Right ventricle myocardium inferior (tissue), 1 donor: Measurements from ENCODE around the gene KRT32. TPM values are rescaled to one million over a fixed set of nuclear protein-coding genes. Genes with fewer than 3 reads are reported as not detected.

Experiments
- ATAC-seq: fragments of 200-7000 bp; cut with Tn5 transposase; one replicate; pipeline ENCODE4 v1.9.1; 2020; ENCODE audit warnings: mild to moderate bottlenecking, moderate library complexity
- DNase-seq: peaks from one replicate; pipeline ENCODE4 v3.0.0; 2021; ENCODE audit errors: missing footprints
- intact Hi-C: fragments of 100-400 bp; cut with DNase I; formaldehyde crosslinking; loops from one replicate; pipeline ENCODE4 v1.11.0; 2022
- total RNA-seq: library from RNA; stranded (reverse); fragmentation: NEBNext Ultra II Directional; extraction: Animal tissue kit (Norgen Biotek cat#: 25700); gene quantifications from one replicate; pipeline ENCODE4 v1.2.1, GENCODE V29; 2021
- donor health status: DM: no; HTN: yes; CAD: no; lungs with severe emphysema.

Gene KRT32
- total RNA-seq, 1 donor from 2014 or later = not detected

DNA sequence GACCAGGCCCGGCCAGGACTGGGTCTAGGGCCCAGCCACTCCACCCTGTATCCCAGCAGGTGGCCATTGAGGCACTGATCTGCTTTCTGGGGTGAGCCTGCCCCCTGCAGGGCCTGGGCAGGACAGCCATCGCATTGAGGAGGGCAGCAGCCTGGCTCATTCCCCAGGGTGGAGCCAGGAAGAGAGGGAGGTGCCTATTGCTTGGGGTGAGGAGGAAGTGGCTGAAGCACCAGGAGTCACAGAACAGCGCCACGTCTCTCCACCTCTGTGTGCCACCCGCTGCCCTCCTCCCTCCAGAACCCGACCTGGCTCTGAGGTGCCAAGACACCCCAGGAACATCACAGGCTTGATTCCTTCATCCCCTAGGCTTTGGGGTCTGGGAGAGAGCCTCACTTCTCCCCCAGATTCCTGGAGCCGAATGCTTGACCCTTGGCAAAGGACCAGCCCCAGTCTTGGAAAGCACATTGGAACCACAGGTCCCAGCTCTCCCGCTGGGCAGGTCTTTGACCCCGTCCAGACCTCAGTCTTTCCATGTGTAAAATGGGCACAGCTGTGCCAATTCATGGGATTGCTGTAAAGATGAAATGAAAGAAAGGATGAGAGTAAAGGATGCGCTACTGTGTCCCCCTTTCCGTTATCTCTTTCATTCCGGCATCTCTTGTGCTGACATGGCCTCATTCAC lies 29.8 kb upstream of the KRT32 start:
- peak; percentile 83 for DNase-seq
- intact Hi-C loops = no loop called here
- ATAC-seq = peak; percentile 78

GRCh38 chr17:41494524-41494923 lies 27.3 kb upstream of the KRT32 start:
- DNase-seq (no peak), ATAC-seq (no peak)
- intact Hi-C loops = no loop called here

DNA sequence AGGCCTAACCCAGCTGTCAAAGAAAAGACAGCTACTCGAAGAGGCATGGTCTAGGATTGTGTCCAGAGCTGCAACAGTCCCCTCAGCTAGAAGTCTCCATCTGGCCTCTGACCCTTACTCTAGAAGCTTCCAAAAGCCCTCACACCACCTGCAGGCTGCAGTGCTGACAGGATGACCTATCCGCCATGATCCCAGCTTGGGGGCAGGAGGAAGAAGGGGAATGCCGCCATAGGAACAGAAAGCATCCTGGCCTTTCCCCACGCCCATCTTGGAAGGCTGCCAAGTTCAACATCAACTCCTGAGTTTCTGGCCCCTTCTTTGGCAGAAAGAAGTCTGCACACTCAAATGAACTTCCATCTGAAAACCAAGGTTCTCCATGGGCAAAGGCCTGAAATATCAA lies 25.6 kb upstream of the KRT32 start:
- ATAC-seq (no peak), DNase-seq (no peak)
- intact Hi-C loops = no loop called here

- DNase-seq (no peak), ATAC-seq (no peak)
- intact Hi-C loops = no loop called here
These were observed 25.2 kb upstream of the KRT32 start for GRCh38 chr17:41492351-41492750.

DNA sequence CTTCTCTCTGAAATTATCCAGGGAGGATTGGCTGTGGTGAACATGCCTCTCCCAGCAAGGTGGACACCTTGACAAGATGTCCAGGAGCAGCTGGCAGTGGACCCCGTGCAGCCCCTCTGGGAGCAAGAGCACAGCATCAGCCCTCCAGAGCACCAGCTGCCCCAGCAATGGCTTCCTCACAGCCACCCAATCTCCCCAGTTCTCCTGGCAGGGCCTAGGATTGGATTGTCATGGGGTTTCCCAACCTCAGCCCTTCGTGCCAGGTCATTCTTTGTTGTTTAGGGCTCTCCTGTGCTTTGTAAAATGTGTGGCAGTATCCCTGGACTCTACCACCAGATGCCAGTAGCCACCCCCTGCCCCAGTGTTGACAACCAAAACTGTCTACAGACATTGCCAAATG lies 24.3 kb upstream of the KRT32 start:
- no peak for DNase-seq
- intact Hi-C loops = no loop called here
- no peak for ATAC-seq

DNA sequence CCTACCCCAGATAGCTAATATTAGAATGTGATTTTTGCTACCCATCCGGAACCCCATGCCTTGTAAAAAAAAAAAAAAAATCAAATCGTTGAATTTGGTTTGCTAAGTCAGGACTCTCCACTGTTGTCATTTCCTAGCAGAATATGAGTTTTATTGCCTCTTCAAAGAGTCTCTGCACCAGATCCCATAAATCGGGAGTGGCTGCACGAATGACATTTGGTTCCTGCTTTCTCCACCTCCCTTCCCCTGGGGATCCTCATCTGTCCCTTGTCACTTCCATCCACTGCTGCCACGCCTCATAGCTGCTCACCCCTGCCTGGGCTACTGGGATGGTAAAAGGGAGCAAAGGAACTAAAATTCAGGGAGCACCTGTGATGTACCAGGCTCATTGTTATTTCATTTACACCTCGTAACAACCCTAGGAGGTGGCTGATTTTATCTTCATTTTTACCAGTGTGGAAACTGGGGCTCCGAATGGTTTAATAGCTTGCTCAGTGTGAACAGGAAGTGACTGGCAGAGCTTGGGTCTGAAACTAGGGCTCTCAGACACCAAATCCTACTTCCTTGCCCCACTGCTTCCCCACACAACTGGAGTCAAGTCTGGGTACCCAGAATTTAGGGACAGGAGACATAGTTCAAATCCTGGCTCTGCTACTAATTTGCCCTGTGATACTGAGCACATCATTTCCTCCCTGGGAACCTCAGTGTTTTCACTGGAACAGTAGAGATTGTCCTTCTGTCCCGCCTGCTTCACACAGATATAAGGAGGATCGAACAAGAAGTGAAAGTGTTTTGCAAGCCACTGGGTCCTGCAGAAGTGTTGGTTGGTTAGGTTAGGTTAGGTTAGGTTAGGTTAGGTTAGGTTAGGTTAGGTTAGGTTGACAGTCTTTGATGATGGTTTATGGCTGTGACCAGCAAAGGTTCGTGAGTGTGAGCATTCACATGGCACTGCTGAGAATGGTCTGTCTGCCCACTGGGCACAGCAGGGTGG lies 23.1 kb upstream of the KRT32 start:
- DNase-seq (no peak), ATAC-seq (no peak)
- intact Hi-C loops = loop anchor here (10.0 kb wide), 1 partner anchor 85 kb away; no protein-coding TSS in a partner anchor

GRCh38 chr17:41489531-41489930 lies 22.3 kb upstream of the KRT32 start, which contains the start of gene KRT36:
TSS of gene KRT36 (minus strand) at chr17:41489910. CDS start at chr17:41489864, 46 bp downstream.
- ATAC-seq (no peak), DNase-seq (no peak)
- intact Hi-C loops = loop anchor here (10.0 kb wide), 1 partner anchor 85 kb away; no protein-coding TSS in a partner anchor

GRCh38 chr17:41486809-41487530 lies 19.8 kb upstream of the KRT32 start:
- DNase-seq = peak; percentile 81
- intact Hi-C loops = loop anchor here (10.0 kb wide), 1 partner anchor 82 kb away; no protein-coding TSS in a partner anchor
- no peak for ATAC-seq

DNA sequence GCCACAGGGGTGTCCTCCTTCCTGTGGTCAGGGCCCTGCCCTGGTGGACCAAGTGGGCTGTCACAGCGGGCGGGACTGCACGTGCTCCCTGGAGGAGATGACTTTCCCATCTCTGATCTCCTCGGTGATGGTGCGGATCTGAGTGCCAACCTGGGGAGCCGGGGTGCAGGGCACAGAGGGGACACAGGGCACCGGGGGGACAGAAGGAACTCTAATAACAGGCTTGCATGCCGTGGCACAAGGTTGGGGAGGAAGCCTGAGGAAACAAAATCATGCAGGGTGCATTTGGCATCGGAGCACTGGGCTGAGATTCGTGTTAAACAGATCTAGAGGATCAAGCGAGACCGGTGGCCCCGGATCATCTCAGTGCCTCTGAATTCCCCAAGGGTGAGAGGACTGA lies 19.1 kb upstream of the KRT32 start:
- DNase-seq (no peak), ATAC-seq (no peak)
- intact Hi-C loops = loop anchor here (10.0 kb wide), 1 partner anchor 82 kb away; no protein-coding TSS in a partner anchor

GRCh38 chr17:41484920-41485904 lies 18.0 kb upstream of the KRT32 start:
- ATAC-seq = peak; percentile 47

DNA sequence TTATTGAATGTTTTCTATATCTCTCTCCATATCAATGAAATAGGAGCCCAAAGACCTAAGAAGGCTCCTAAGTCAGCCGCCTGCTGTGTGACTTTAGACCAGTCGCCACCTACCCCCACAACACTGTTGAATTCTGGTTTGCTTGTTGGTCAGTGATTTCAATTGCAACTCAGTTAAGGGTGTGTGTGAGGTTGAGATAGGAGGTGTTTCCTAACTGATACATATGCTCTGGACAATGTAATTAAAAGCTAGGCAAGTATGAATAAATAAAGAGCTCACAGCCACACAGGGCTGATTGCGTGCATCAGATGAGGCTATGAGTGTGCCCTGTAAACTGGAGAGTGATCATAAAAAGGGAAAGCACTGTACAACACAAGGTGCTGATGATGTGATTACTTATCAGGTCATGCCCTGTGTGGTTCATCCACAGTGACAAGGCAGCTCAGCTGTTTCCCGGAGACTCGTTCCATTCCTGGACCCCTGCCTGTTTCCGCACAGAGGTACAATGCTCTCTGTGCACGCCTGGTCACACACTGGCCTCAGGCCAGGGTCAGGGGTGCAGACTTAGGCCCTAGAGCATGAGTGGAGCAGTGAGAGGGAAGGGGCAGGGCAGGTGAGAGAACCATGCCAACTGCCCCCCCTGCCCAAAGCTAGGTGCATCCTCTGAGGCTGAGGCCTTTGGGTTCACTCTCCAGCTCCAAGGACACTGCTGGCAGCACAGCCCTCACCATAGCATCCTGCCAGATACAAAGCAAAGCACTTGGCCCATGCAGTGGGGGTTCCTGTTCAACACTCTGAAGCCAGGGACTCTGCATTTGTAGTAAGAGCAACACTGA lies 17.0 kb upstream of the KRT32 start:
- intact Hi-C loops = loop anchor here (10.0 kb wide), 1 partner anchor 79 kb away; no protein-coding TSS in a partner anchor
- ATAC-seq (no peak), DNase-seq (no peak)

More at GRCh38 chr17:41484920-41485904, 18.0 kb upstream of the KRT32 start:
- intact Hi-C loops = loop anchor here (10.0 kb wide), 1 partner anchor 80 kb away; no protein-coding TSS in a partner anchor
- no peak for DNase-seq

DNA sequence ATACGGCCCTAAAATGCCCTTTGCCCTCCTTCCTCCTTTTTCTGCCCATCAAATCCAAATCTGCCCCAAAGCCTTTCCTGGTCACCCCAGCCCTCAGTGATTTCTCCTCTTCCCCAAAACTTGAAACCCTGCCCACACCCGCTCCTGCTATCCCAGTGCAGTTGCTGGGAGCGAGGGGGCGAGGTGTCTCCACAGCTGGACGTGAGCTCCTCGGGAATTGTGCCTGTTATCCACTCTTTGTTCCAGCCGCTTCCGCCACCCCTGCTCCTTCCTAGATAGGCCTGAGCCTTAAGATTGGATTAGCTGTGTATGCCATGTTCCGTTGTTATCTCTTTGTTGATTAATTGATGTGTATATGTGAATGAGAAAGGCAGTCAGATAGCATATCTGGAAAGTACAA lies 16.3 kb upstream of the KRT32 start:
- no peak for ATAC-seq
- DNase-seq = no peak
- intact Hi-C loops = loop anchor here (10.0 kb wide), 1 partner anchor 79 kb away; no protein-coding TSS in a partner anchor

GRCh38 chr17:41481036-41481435 lies 13.8 kb upstream of the KRT32 start, which contains the start of gene KRT35:
TSS of gene KRT35 (minus strand) at chr17:41481151. CDS start at chr17:41481097, 54 bp downstream.
- intact Hi-C loops = loop anchor here (10.0 kb wide), 1 partner anchor 76 kb away; no protein-coding TSS in a partner anchor
- DNase-seq = no peak
- no peak for ATAC-seq

GRCh38 chr17:41480581-41480980 lies 13.4 kb upstream of the KRT32 start:
- ATAC-seq = no peak
- intact Hi-C loops = loop anchor here (10.0 kb wide), 1 partner anchor 76 kb away; no protein-coding TSS in a partner anchor

DNA sequence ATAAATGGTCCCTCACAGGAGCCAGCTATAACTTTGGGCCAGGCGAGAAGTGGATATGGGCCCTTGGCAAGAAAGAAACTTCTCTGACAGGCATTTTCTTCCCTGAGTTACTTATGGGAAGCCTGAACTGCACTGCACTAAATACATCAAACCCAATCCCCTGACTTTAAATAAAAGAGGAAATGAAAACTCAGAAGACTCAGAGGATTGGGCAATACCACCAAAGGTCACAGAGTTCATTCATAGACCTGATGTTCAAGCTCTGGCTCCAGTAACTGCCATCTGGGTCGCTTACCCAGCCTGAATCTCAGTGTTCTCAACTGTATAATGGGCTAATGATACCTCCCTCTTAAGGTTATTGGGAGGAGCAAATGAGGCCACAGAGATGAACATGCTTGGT lies 12.9 kb upstream of the KRT32 start:
- intact Hi-C loops = loop anchor here (10.0 kb wide), 1 partner anchor 75 kb away; no protein-coding TSS in a partner anchor
- no peak for DNase-seq
- no peak for ATAC-seq

More at GRCh38 chr17:41480581-41480980, 13.4 kb upstream of the KRT32 start:
- no peak for DNase-seq

- intact Hi-C loops = no loop called here
- ATAC-seq = no peak
- no peak for DNase-seq
These were observed 11.1 kb upstream of the KRT32 start for GRCh38 chr17:41478237-41478636.
